Skeletal muscle satellite cell (primary cell): ENCODE data around the gene KRTAP9-8.
"Not testable (repeated sequence)": the region's sequence is repeated elsewhere in the genome, so short reads cannot be mapped to it uniquely, and the experiment has no call there.

Experiments used
- H3K27me3 ChIP-seq: 2 replicates; pipeline ENCODE4 v1.7.0; 2013; ENCODE audit warnings: low read length; ENCODE audit not compliant: control insufficient read depth, insufficient read depth
- H3K36me3 ChIP-seq: 2 replicates; pipeline ENCODE4 v1.7.0; 2013; ENCODE audit warnings: mild to moderate bottlenecking, control low read depth, low read length; ENCODE audit not compliant: insufficient read depth
- H3K4me1 ChIP-seq: 2 replicates; pipeline ENCODE4 v1.7.0; 2013; ENCODE audit warnings: low read length; ENCODE audit not compliant: control insufficient read depth, insufficient read depth
- H3K4me2 ChIP-seq: 2 replicates; pipeline ENCODE4 v1.7.0; 2013; ENCODE audit warnings: mild to moderate bottlenecking, low read length
- H3K4me3 ChIP-seq: 2 replicates; pipeline ENCODE4 v1.7.0; 2013; ENCODE audit warnings: low read length
- H3K9ac ChIP-seq: 2 replicates; pipeline ENCODE4 v1.7.0; 2013; ENCODE audit warnings: mild to moderate bottlenecking, low read depth, low read length, moderate library complexity
- H3K9me3 ChIP-seq: replicated peaks from 2 replicates; pipeline ENCODE4 v1.7.0; 2013; ENCODE audit warnings: mild to moderate bottlenecking, control low read depth, low read length

KRTAP9-8 gene

GRCh38 chr17:41230094-41230493 lies 7.7 kb upstream of the KRTAP9-8 start:
- Histone ChIP-seq H3K36me3 (no peaks in the 10 kb centered on the region), H3K4me3 (no peak overlapping the region), H3K9ac (no peak overlapping the region), H3K4me1 (no peaks in the 10 kb centered on the region), H3K4me2 (no peak overlapping the region), H3K9me3 (no peaks in the 10 kb centered on the region), H3K27me3 (peaks cover 18% of the 10 kb centered on the region)

DNA sequence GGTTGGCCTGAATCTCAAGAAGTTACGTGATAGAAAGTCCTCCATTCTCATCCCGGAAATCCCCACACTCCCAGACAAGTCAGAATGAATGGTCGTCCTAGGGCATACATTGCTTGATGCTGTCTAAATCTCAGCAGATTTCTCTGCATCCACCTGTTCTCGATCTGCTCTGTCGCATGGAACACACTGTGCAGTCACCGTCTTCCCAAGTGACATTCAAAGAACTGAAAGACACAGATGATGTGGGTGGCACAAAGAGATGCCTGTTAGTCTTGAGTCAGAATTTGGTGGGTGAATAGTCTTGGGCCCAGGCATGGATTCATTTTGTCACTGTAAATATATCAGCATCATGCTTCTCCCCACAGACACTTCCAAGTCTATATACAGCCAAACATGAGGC lies 6.1 kb upstream of the KRTAP9-8 start:
- no peak overlapping the region for H3K9ac ChIP-seq
- no peak overlapping the region for H3K4me2 ChIP-seq
- H3K36me3 ChIP-seq = no peaks in the 10 kb centered on the region
- H3K4me1 ChIP-seq = no peaks in the 10 kb centered on the region
- H3K27me3 ChIP-seq = peaks cover 18% of the 10 kb centered on the region
- no peaks in the 10 kb centered on the region for H3K9me3 ChIP-seq
- H3K4me3 ChIP-seq = no peak overlapping the region

- not testable (repeated sequence) for H3K4me2 ChIP-seq, H3K4me1 ChIP-seq, H3K9ac ChIP-seq, H3K36me3 ChIP-seq, H3K4me3 ChIP-seq, H3K9me3 ChIP-seq
- peaks cover 18% of the 10 kb centered on the region for H3K27me3 ChIP-seq
These were observed 5.2 kb upstream of the KRTAP9-8 start, which contains the start of gene KRTAP9-3 for GRCh38 chr17:41232399-41233105. Gene KRTAP9-3, plus strand, starts transcription at chr17:41232449. Its CDS starts 53 bp downstream, at chr17:41232502.

GRCh38 chr17:41237116-41237515 lies 683 bp upstream of the KRTAP9-8 start:
- H3K9me3 ChIP-seq, H3K9ac ChIP-seq, H3K4me2 ChIP-seq, H3K4me3 ChIP-seq, H3K4me1 ChIP-seq, H3K36me3 ChIP-seq: not testable (repeated sequence)
- peaks cover 15% of the 10 kb centered on the region for H3K27me3 ChIP-seq

GRCh38 chr17:41246995-41247787 lies 9.4 kb downstream of the KRTAP9-8 start:
- H3K4me1 ChIP-seq, H3K36me3 ChIP-seq, H3K9ac ChIP-seq, H3K4me3 ChIP-seq, H3K9me3 ChIP-seq, H3K4me2 ChIP-seq: not testable (repeated sequence)
- peaks cover 11% of the 10 kb centered on the region for H3K27me3 ChIP-seq

GRCh38 chr17:41249637-41250240 lies 11.9 kb downstream of the KRTAP9-8 start, which contains the start of gene KRTAP9-4:
Gene KRTAP9-4, plus strand, starts transcription at chr17:41249687. Its CDS starts 34 bp downstream, at chr17:41249721.
- H3K36me3 ChIP-seq, H3K4me2 ChIP-seq, H3K9me3 ChIP-seq, H3K4me3 ChIP-seq, H3K4me1 ChIP-seq, H3K9ac ChIP-seq: not testable (repeated sequence)
- H3K27me3 ChIP-seq = peaks cover 17% of the 10 kb centered on the region

DNA sequence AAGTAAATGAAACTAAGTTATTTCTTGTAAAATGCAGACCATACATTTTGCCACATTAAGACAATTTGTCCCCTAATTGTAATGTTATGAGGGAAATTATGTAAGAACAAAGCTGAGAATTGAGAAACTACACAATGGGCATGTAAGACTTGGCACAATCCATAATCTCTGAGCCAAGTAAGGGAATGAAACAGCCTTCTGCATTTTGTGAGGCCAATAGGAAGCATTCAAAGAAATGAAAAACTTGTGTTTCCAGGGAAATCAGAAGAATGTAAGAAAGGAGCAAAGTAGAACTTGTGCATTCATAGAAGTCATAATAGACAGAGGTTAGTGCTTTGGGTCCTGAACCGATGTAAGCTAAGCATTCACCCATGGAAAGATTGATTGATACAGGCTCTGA lies 13.5 kb downstream of the KRTAP9-8 start:
- no peak overlapping the region for H3K9ac ChIP-seq
- no peaks in the 10 kb centered on the region for H3K9me3 ChIP-seq
- H3K36me3 ChIP-seq = no peaks in the 10 kb centered on the region
- H3K4me1 ChIP-seq = peaks cover 5% of the 10 kb centered on the region
- peaks cover 17% of the 10 kb centered on the region for H3K27me3 ChIP-seq
- no peak overlapping the region for H3K4me2 ChIP-seq
- no peak overlapping the region for H3K4me3 ChIP-seq

DNA sequence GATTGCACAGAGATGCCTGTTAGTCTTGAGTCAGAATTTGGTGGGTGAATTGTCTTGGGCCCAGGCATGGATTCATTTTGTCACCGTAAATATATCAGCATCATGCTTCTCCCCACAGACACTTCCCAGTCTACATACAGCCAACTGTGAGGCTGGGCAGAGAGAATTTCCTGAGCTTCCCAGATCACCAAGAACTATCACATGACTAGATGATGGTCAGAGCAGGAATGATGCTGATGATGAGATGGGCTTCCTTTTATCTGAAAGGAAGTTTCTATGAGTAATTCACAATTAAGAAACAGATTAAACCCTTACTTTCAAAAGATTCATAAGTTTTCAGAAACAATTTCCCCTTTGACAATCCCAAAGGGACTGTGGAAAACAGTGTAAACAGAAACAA lies 17.1 kb downstream of the KRTAP9-8 start:
- Histone ChIP-seq H3K9me3 (no peaks in the 10 kb centered on the region), H3K4me1 (peaks cover 11% of the 10 kb centered on the region), H3K4me3 (no peak overlapping the region), H3K9ac (no peak overlapping the region), H3K4me2 (no peak overlapping the region), H3K27me3 (peaks cover 22% of the 10 kb centered on the region), H3K36me3 (no peaks in the 10 kb centered on the region)

DNA sequence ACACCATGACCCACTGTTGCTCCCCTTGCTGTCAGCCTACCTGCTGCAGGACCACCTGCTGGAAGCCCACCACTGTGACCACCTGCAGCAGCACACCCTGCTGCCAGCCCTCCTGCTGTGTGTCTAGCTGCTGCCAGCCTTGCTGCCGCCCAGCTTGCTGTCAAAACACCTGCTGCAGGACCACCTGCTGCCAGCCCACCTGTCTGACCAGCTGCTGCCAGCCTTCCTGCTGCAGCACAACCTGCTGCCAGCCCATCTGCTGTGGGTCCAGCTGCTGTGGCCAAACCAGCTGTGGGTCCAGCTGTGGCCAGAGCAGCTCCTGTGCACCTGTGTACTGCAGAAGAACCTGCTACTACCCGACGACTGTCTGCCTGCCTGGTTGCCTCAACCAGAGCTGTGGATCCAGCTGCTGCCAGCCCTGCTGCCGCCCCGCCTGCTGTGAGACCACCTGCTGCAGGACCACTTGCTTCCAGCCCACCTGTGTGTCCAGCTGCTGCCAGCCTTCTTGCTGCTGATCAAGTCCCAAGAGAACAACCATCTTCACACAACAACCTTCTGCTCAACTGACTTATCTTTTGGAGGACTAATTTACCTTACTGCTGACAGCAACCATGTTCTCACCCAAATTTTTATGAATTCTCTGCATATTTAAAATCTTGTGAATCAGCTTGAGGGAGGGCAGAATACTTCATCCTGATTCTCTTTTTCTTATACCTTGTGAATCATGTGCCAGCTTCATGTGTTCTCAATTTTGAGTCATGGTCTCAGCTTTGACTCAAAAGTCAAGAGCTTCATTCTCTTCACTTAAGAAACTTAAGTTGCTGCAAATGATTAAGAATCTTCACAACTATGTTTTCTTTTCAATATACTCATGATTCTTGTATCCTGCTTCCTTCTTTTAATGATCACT lies 17.8 kb downstream of the KRTAP9-8 start, which contains the start of gene KRTAP9-9:
TSS of gene KRTAP9-9 (plus strand) at position 4 of the 910 bp plus-strand sequence.
- H3K4me1 ChIP-seq = peaks cover 11% of the 10 kb centered on the region
- not testable (repeated sequence) for H3K36me3 ChIP-seq, H3K4me2 ChIP-seq, H3K9ac ChIP-seq, H3K4me3 ChIP-seq, H3K9me3 ChIP-seq
- peaks cover 22% of the 10 kb centered on the region for H3K27me3 ChIP-seq

DNA sequence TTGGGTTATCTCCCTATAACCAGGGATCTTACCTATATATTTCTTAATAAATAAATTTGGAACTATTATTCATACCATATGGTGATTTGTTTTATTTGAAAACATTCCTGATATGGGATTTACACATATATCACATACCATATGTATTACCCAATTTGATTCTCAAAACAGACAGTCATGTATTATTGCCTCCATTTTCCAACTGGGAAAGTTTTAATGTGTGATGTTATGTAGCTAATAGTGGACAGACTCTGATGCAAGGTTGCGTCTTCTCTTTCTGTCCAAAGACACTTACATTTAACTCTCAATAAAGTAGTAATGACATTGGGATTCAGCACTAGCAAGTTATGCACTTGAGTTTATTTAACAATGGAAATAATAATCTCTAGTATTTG lies 18.5 kb downstream of the KRTAP9-8 start:
- no peaks in the 10 kb centered on the region for H3K36me3 ChIP-seq
- H3K4me2 ChIP-seq = peak overlapping the region; percentile 28
- H3K9ac ChIP-seq = no peak overlapping the region
- no peak overlapping the region for H3K4me3 ChIP-seq
- H3K9me3 ChIP-seq = no peaks in the 10 kb centered on the region
- H3K4me1 ChIP-seq = peaks cover 11% of the 10 kb centered on the region
- H3K27me3 ChIP-seq = peaks cover 19% of the 10 kb centered on the region

- no peaks in the 10 kb centered on the region for H3K36me3 ChIP-seq
- H3K4me1 ChIP-seq = peaks cover 11% of the 10 kb centered on the region
- peaks cover 10% of the 10 kb centered on the region for H3K27me3 ChIP-seq
- H3K4me3 ChIP-seq = no peak overlapping the region
- H3K9me3 ChIP-seq = no peaks in the 10 kb centered on the region
- H3K4me2 ChIP-seq = no peak overlapping the region
- H3K9ac ChIP-seq = no peak overlapping the region
These were observed 20.6 kb downstream of the KRTAP9-8 start for GRCh38 chr17:41258406-41258805.
